MM.1S (cell line): Measurements from ENCODE around the gene FNIP2.
"Not testable (repeated sequence)": the region's sequence is repeated elsewhere in the genome, so short reads cannot be mapped to it uniquely, and the experiment has no call there.

Experiments used
- DNase-seq: peaks from one replicate; pipeline ENCODE4 v3.0.0-alpha.2; 2015
- H2AFZ ChIP-seq: fragments of 300-600 bp; sonication (generic); 2 replicates; pipeline ENCODE4 v1.6.0; 2016; ENCODE audit warnings: antibody characterized with exemption, low read length
- H3F3A ChIP-seq: fragments of 300-600 bp; sonication (generic); 2 replicates; pipeline ENCODE4 v1.6.1; 2016; ENCODE audit warnings: mild to moderate bottlenecking, antibody characterized with exemption, low read length, moderate library complexity, mixed read lengths; ENCODE audit not compliant: insufficient read depth
- H3K27ac ChIP-seq: fragments of 300-600 bp; sonication (generic); 2 replicates; pipeline ENCODE4 v1.5.1; 2016; ENCODE audit warnings: mild to moderate bottlenecking, low read length
- H3K27me3 ChIP-seq: fragments of 300-600 bp; sonication (generic); replicated peaks from 2 replicates; pipeline ENCODE4 v1.6.0; 2016; ENCODE audit warnings: low read length; ENCODE audit not compliant: insufficient read depth
- H3K36me3 ChIP-seq: fragments of 300-600 bp; sonication (generic); replicated peaks from 2 replicates; pipeline ENCODE4 v1.6.1; 2016; ENCODE audit warnings: mild to moderate bottlenecking, low read length, mixed read lengths; ENCODE audit not compliant: insufficient read depth
- H3K4me1 ChIP-seq: fragments of 300-600 bp; sonication (generic); 2 replicates; pipeline ENCODE4 v1.6.1; 2016; ENCODE audit warnings: low read length, mixed read lengths
- H3K4me2 ChIP-seq: fragments of 300-600 bp; sonication (generic); 2 replicates; pipeline ENCODE4 v1.6.0; 2016; ENCODE audit warnings: low read depth, low read length
- H3K4me3 ChIP-seq: fragments of 300-600 bp; sonication (generic); 2 replicates; pipeline ENCODE4 v1.5.1; 2016; ENCODE audit warnings: low read length, mixed read lengths
- H3K79me2 ChIP-seq: fragments of 300-600 bp; sonication (generic); 2 replicates; pipeline ENCODE4 v1.6.1; 2016; ENCODE audit warnings: mixed run types, low read length, mixed read lengths
- H3K9ac ChIP-seq: fragments of 300-600 bp; sonication (generic); 2 replicates; pipeline ENCODE4 v1.6.1; 2016; ENCODE audit warnings: low read length, mixed read lengths
- H3K9me2 ChIP-seq: fragments of 300-600 bp; sonication (generic); replicated peaks from 2 replicates; pipeline ENCODE4 v1.6.1; 2016; ENCODE audit warnings: mild to moderate bottlenecking, low read length, mixed read lengths; ENCODE audit not compliant: insufficient read depth
- H3K9me3 ChIP-seq: fragments of 300-600 bp; sonication (generic); replicated peaks from 2 replicates; pipeline ENCODE4 v1.6.1; 2016; ENCODE audit warnings: mild to moderate bottlenecking, low read length, mixed read lengths; ENCODE audit not compliant: insufficient read depth
- H4K20me1 ChIP-seq: fragments of 300-600 bp; sonication (generic); 2 replicates; pipeline ENCODE4 v1.6.1; 2016; ENCODE audit warnings: mild to moderate bottlenecking, low read length, moderate library complexity, mixed read lengths; ENCODE audit not compliant: insufficient read depth
- EZH2 ChIP-seq: fragments of 300-600 bp; sonication (generic); optimal IDR thresholded peaks from 2 replicates; pipeline ENCODE3; 2017; ENCODE audit warnings: low read depth, mild to moderate bottlenecking, antibody characterized with exemption, low read length, mixed read lengths
- EZH2phosphoT487 ChIP-seq: fragments of 300-600 bp; sonication (generic); IDR thresholded peaks from 2 replicates; pipeline ENCODE4 v1.6.1; 2018; ENCODE audit warnings: antibody characterized with exemption, low read length
- TF ChIP-seq, protein P1 (sequence below): fragments of 300-600 bp; sonication (generic); IDR thresholded peaks from 2 replicates; pipeline ENCODE4 v1.5.1; 2016; ENCODE audit warnings: antibody characterized with exemption, low read length, mixed read lengths

The FNIP2 gene

DNA sequence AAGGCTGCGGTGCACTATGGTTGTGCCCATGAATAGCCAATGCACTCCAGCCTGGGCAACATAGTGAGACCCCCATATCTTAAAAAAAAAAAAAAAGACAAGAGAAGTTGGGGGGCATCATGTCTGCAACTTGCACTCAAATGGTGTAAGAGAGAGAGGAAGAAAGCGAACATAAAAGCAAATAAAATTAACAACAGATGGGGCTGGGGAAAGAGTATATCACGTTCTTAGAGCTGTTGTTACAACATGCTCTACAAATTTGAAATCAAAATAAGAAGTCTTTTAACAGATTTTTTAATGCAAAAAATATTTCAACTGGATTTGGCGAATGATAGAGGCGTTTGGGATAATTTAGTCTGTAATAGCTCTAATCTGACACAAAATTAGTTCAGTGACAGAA is 144.9 kb downstream of the FNIP2 start:
- no peak overlapping the region for H3K4me3 ChIP-seq
- H3K4me2 ChIP-seq = no peak overlapping the region
- H3K27ac ChIP-seq = no peak overlapping the region
- H3K9me2 ChIP-seq = no peaks in the 10 kb centered on the region
- no peak overlapping the region for H2AFZ ChIP-seq
- no peaks in the 10 kb centered on the region for H4K20me1 ChIP-seq
- no peaks in the 10 kb centered on the region for H3K4me1 ChIP-seq
- TF ChIP-seq EZH2phosphoT487 (no peak), EZH2 (no peak)
- TF ChIP-seq, protein P1, sequence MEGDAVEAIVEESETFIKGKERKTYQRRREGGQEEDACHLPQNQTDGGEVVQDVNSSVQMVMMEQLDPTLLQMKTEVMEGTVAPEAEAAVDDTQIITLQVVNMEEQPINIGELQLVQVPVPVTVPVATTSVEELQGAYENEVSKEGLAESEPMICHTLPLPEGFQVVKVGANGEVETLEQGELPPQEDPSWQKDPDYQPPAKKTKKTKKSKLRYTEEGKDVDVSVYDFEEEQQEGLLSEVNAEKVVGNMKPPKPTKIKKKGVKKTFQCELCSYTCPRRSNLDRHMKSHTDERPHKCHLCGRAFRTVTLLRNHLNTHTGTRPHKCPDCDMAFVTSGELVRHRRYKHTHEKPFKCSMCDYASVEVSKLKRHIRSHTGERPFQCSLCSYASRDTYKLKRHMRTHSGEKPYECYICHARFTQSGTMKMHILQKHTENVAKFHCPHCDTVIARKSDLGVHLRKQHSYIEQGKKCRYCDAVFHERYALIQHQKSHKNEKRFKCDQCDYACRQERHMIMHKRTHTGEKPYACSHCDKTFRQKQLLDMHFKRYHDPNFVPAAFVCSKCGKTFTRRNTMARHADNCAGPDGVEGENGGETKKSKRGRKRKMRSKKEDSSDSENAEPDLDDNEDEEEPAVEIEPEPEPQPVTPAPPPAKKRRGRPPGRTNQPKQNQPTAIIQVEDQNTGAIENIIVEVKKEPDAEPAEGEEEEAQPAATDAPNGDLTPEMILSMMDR = no peak
- no peaks in the 10 kb centered on the region for H3K79me2 ChIP-seq
- no peaks in the 10 kb centered on the region for H3F3A ChIP-seq
- no peak overlapping the region for H3K9ac ChIP-seq
- H3K36me3 ChIP-seq = no peaks in the 10 kb centered on the region
- no peaks in the 10 kb centered on the region for H3K9me3 ChIP-seq
- no peaks in the 10 kb centered on the region for H3K27me3 ChIP-seq
- no peak for DNase-seq

DNA sequence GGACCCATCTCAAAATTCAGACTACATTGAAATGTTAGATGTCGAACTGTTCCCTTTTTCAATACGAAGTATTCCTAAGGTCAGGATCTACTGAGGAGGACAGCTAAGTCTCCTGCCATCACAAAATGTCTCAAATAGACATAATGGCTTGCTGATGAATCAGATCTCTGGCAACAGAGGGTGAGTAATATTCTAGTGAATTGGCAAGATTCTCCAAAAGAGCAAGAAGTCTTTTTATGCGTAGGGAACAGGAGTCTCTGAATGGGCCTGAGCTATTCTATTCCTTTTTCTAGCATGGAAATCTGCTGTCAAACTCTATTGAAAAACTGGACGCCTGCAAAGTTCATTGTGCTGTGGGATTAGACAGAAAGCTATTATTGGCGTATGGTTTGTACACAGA is 145.4 kb downstream of the FNIP2 start:
- H3K27ac ChIP-seq = no peak overlapping the region
- H3K9me3 ChIP-seq = no peaks in the 10 kb centered on the region
- TF ChIP-seq EZH2 (no peak), EZH2phosphoT487 (no peak)
- TF ChIP-seq, protein P1 = no peak
- no peak overlapping the region for H3K4me2 ChIP-seq
- DNase-seq = no peak
- H2AFZ ChIP-seq = no peak overlapping the region
- H3K9me2 ChIP-seq = no peaks in the 10 kb centered on the region
- no peaks in the 10 kb centered on the region for H3K79me2 ChIP-seq
- no peaks in the 10 kb centered on the region for H3K4me1 ChIP-seq
- no peak overlapping the region for H3K9ac ChIP-seq
- H3K4me3 ChIP-seq = no peak overlapping the region
- no peaks in the 10 kb centered on the region for H3K36me3 ChIP-seq
- no peaks in the 10 kb centered on the region for H3K27me3 ChIP-seq
- H3F3A ChIP-seq = no peaks in the 10 kb centered on the region
- H4K20me1 ChIP-seq = no peaks in the 10 kb centered on the region

DNA sequence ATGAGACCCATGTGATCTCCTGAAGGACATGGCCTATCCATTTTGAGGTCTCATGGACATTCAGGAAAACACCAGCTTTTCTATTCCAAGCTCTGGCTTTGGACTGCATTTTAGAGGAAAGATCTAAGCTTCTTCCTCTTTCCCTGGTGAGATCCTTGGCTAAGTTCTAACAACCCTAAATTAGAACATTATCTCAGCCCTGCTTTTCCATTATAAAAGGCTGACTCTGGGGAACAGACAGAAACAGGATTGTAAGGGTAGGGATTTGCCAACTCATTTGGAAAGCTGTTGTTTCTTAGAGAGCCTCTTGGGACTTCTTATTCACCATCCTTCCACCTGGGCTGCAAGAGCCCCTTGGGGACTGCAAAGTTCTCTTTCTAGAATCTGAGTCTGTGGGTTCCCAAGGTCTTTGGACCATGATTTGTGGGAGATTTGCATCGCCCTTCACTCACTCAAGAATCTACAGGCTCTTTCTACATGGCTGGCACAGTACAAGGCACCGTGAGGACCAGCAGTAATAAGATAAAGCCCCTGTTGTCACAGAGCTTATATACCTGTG is 146.9 kb downstream of the FNIP2 start:
- no peaks in the 10 kb centered on the region for H3K9me3 ChIP-seq
- no peak for DNase-seq

DNA sequence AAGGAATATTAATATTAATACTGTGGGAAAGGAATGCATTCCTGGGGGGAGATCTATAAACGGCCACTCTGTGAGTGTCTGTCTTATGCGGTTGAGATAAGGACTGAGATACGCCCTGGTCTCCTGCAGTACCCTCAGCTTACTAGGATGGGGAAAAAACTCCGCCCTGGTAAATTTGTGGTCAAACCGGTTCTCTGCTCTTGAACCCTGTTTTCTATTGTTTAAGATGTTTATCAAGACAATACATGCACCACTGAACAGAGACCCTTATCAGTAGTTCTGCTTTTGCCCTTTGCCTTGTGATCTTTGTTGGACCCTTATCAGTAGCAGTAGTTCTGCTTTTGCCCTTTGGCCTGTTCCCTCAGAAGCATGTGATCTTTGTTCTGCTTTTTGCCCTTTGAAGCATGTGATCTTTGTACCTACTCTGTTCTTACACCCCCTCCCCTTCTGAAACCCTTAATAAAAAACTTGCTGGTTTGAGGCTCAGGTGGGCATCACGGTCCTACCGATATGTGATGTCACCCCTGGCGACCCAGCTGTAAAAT is 151.7 kb downstream of the FNIP2 start:
- not testable (repeated sequence) for H3K27ac ChIP-seq

More for the DNA sequence above, 146.9 kb downstream of the FNIP2 start:
- H3K9me2 ChIP-seq = no peaks in the 10 kb centered on the region
- no peak for TF ChIP-seq EZH2phosphoT487
- no peak for TF ChIP-seq EZH2
- no peaks in the 10 kb centered on the region for H3K4me1 ChIP-seq
- no peaks in the 10 kb centered on the region for H3F3A ChIP-seq
- H3K27me3 ChIP-seq = no peaks in the 10 kb centered on the region
- H4K20me1 ChIP-seq = no peaks in the 10 kb centered on the region
- H3K4me3 ChIP-seq = no peak overlapping the region
- no peaks in the 10 kb centered on the region for H3K79me2 ChIP-seq
- no peak overlapping the region for H2AFZ ChIP-seq
- no peak overlapping the region for H3K9ac ChIP-seq
- H3K36me3 ChIP-seq = no peaks in the 10 kb centered on the region
- H3K27ac ChIP-seq = no peak overlapping the region
- H3K4me2 ChIP-seq = no peak overlapping the region

DNA sequence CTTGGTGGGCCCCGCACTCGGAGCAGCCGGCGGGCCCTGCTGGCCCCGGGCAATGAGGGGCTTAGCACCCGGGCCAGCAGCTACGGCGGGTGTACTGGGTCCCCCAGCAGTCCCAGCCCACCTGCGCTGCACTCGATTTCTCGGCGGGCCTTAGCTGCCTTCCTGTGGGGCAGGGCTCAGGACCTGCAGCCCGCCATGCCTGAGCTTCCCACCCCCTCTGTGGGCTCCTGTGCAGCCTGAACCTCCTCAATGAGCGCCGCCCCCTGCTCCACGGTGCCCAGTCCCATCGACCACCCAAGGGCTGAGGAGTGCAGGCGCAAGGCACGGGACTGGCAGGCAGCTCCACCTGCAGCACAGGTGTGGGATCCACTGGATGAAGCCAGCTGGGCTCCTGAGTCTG is 158.9 kb downstream of the FNIP2 start:
- H3K36me3 ChIP-seq, H3K9me3 ChIP-seq, H3K9me2 ChIP-seq, H4K20me1 ChIP-seq, H3F3A ChIP-seq, H3K9ac ChIP-seq, H3K4me1 ChIP-seq, H3K27me3 ChIP-seq, H3K27ac ChIP-seq, H2AFZ ChIP-seq, H3K4me2 ChIP-seq, H3K79me2 ChIP-seq, DNase-seq, H3K4me3 ChIP-seq: not testable (repeated sequence)

More for the DNA sequence above, 151.7 kb downstream of the FNIP2 start:
- H2AFZ ChIP-seq, H3K27me3 ChIP-seq, H3K9me2 ChIP-seq, H3K4me3 ChIP-seq, H3K9ac ChIP-seq, H3F3A ChIP-seq, H3K4me1 ChIP-seq, H4K20me1 ChIP-seq, H3K4me2 ChIP-seq, H3K9me3 ChIP-seq, H3K79me2 ChIP-seq, DNase-seq, H3K36me3 ChIP-seq: not testable (repeated sequence)
